ENCODE results near the gene CARS1.

Gene CARS1

DNA sequence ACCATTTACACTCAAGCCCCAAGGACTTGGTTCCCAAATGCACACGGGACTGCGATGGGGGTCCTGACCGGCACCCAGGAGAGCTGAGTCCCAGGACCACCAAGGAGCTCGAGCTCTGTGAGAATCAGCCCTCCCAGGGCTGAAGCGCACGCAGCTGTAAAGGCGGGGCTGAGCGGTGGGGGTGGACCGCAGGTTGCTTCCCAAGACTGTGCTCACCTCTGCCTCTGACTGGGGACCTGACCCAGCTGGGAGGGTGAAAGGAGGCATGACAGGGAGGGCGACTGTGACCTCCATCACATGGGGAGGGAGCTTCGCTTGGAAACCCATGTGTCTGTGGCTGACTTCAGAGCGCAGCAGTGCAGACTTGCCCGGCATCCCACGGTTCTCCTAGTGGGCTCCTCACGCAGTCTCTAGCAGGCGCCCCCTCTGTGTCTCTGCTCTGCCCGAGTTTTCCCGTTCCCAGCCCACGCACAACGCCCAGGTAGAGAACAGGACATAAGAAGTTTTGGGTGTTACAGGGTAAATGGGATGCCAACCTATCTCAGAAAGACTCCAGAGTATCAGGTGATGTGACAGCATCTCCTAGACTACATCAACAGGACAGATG is 49.7 kb downstream of the CARS1 start:
- no peak for DNase-seq (ENCODE audit: low spot score)
- H2AK5ac ChIP-seq (ENCODE audit: low read depth, low read length) = no peak overlapping the region
- H3K4me3 ChIP-seq (ENCODE audit: low read length in 2 of 2) = no peak overlapping the region
- H3K23ac ChIP-seq (ENCODE audit: low read depth, low read length, poor library complexity) = no peak overlapping the region
- H3K36me3 ChIP-seq (replicated peaks in 1 of 2; ENCODE audit: control insufficient read depth in 2 of 2, insufficient read depth in 2 of 2, low read length in 2 of 2) = peaks cover 48 to 85% of the 10 kb centered on the region in 2 donors
- H2BK120ac ChIP-seq (ENCODE audit: low read depth, low read length) = no peak overlapping the region
- H3K4ac ChIP-seq (ENCODE audit: low read length) = no peak overlapping the region
- no peak overlapping the region for H4K91ac ChIP-seq (ENCODE audit: low read depth, low read length, poor library complexity)
- H3K27me3 ChIP-seq (ENCODE audit: control insufficient read depth in 3 of 3, insufficient read depth in 3 of 3, low read depth in 1 of 3, low read length in 3 of 3) = no peaks in the 10 kb centered on the region
- H3K9me3 ChIP-seq (replicated peaks in 1 of 2; ENCODE audit: control insufficient read depth in 2 of 2, insufficient read depth in 1 of 2, low read depth in 1 of 2, low read length in 2 of 2) = peaks cover 0 to 1% of the 10 kb centered on the region in 2 donors
- H3K27ac ChIP-seq (replicated peaks; ENCODE audit: low read length) = no peak overlapping the region
- no peak overlapping the region for H2BK5ac ChIP-seq (ENCODE audit: low read length)
- WGBS, 2 donors (ENCODE audit: extremely low coverage in 2 of 2, insufficient read length in 2 of 2, insufficient replicate concordance in 1 of 2) = no CpG with 5 or more reads among the region's 20 CpGs
- no peaks in the 10 kb centered on the region for H3K4me1 ChIP-seq (ENCODE audit: control insufficient read depth in 2 of 2, insufficient read depth in 1 of 2, low read depth in 1 of 2, low read length in 2 of 2)
- no peak overlapping the region for H2BK15ac ChIP-seq (ENCODE audit: low read length)
- no peak overlapping the region for H3K4me2 ChIP-seq (ENCODE audit: insufficient read depth, low read length, poor library complexity, severe bottlenecking)
- H3K18ac ChIP-seq (ENCODE audit: low read length) = no peak overlapping the region
- no peak overlapping the region for H3K9ac ChIP-seq (ENCODE audit: low read depth, low read length, poor library complexity)
- no peak overlapping the region for H4K8ac ChIP-seq (ENCODE audit: low read depth, low read length)
- no peak overlapping the region for H2AFZ ChIP-seq (ENCODE audit: low read length)
- H2BK12ac ChIP-seq (ENCODE audit: low read length) = no peak overlapping the region
- no peaks in the 10 kb centered on the region for H3K79me1 ChIP-seq (ENCODE audit: low read depth, low read length)
- no peak overlapping the region for H3K14ac ChIP-seq (ENCODE audit: low read length)

DNA sequence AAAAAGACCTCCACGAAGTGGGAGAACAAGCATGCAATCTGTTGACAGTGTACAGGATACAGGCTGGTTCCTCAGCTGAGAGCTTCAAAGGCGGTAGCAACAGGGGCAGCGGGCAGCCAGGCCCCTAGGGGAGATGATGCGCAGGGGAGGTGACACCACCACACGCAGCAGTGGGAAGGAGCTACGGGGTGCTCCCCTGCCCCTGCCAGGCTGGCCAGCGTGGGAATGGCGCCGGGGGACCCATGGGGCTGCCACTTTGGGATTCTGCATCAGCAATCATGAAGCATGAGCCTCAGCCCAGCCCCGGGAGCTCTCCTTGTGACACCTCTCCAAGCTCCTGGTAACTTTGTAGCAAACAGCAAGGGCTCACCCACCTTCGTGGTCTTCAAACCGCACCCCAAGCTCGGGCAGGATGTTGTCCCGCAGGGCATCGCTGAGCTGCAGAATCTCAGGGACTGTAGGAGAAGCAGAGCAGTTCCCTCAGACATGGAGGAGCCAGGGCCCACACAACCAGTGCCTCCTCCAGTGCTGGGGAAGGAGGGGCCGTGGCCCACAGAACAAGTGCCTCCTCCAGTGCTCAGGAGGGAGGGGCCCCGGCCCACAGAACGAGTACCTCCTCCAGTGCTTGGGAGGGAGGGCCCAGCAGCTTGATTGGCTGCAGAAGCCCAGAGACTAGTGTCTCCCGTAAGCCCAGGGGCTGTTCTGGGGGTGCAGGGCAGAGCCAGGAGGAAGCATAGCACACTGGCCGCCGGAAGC is 50.5 kb downstream of the CARS1 start:
- no CpG with 5 or more reads among the region's 21 CpGs for WGBS, 2 donors (ENCODE audit: extremely low coverage in 2 of 2, insufficient read length in 2 of 2, insufficient replicate concordance in 1 of 2)
- Histone ChIP-seq H2BK5ac (ENCODE audit: low read length) (no peak overlapping the region), H3K4me3 (ENCODE audit: low read length in 2 of 2) (no peak overlapping the region), H3K4me1 (ENCODE audit: control insufficient read depth in 2 of 2, insufficient read depth in 1 of 2, low read depth in 1 of 2, low read length in 2 of 2) (no peaks in the 10 kb centered on the region), H3K4me2 (ENCODE audit: insufficient read depth, low read length, poor library complexity, severe bottlenecking) (no peak overlapping the region), H3K14ac (ENCODE audit: low read length) (peak overlapping the region; percentile 71), H2AFZ (ENCODE audit: low read length) (no peak overlapping the region), H2BK12ac (ENCODE audit: low read length) (no peak overlapping the region), H3K9ac (ENCODE audit: low read depth, low read length, poor library complexity) (no peak overlapping the region), H3K79me1 (ENCODE audit: low read depth, low read length) (no peaks in the 10 kb centered on the region), H3K23ac (ENCODE audit: low read depth, low read length, poor library complexity) (peak overlapping the region; percentile 55), H3K4ac (ENCODE audit: low read length) (no peak overlapping the region), H4K91ac (ENCODE audit: low read depth, low read length, poor library complexity) (no peak overlapping the region), H4K8ac (ENCODE audit: low read depth, low read length) (peak overlapping the region; percentile 3), H2BK15ac (ENCODE audit: low read length) (no peak overlapping the region), H3K18ac (ENCODE audit: low read length) (no peak overlapping the region), H2AK5ac (ENCODE audit: low read depth, low read length) (no peak overlapping the region), H2BK120ac (ENCODE audit: low read depth, low read length) (no peak overlapping the region), H3K36me3 (replicated peaks in 1 of 2; ENCODE audit: control insufficient read depth in 2 of 2, insufficient read depth in 2 of 2, low read length in 2 of 2) (peaks cover 44 to 85% of the 10 kb centered on the region in 2 donors), H3K9me3 (replicated peaks in 1 of 2; ENCODE audit: control insufficient read depth in 2 of 2, insufficient read depth in 1 of 2, low read depth in 1 of 2, low read length in 2 of 2) (no peaks in the 10 kb centered on the region), H3K27ac (replicated peaks; ENCODE audit: low read length) (no peak overlapping the region), H3K27me3 (ENCODE audit: control insufficient read depth in 3 of 3, insufficient read depth in 3 of 3, low read depth in 1 of 3, low read length in 3 of 3) (no peaks in the 10 kb centered on the region)
- no peak for DNase-seq (ENCODE audit: low spot score)

GRCh38 chr11:3004481-3004880 is 52.7 kb downstream of the CARS1 start:
- peaks cover 46 to 87% of the 10 kb centered on the region in 2 donors for H3K36me3 ChIP-seq (replicated peaks in 1 of 2; ENCODE audit: control insufficient read depth in 2 of 2, insufficient read depth in 2 of 2, low read length in 2 of 2)
- no peak overlapping the region for H2BK15ac ChIP-seq (ENCODE audit: low read length)
- no peak overlapping the region for H4K91ac ChIP-seq (ENCODE audit: low read depth, low read length, poor library complexity)
- no peak overlapping the region for H2BK12ac ChIP-seq (ENCODE audit: low read length)
- no peaks in the 10 kb centered on the region for H3K9me3 ChIP-seq (replicated peaks in 1 of 2; ENCODE audit: control insufficient read depth in 2 of 2, insufficient read depth in 1 of 2, low read depth in 1 of 2, low read length in 2 of 2)
- H3K4me3 ChIP-seq (ENCODE audit: low read length in 2 of 2) = no peak overlapping the region
- H3K4ac ChIP-seq (ENCODE audit: low read length) = no peak overlapping the region
- DNase-seq (ENCODE audit: low spot score) = no peak
- peaks cover 0 to 11% of the 10 kb centered on the region in 2 donors for H3K4me1 ChIP-seq (ENCODE audit: control insufficient read depth in 2 of 2, insufficient read depth in 1 of 2, low read depth in 1 of 2, low read length in 2 of 2)
- peaks cover 1% of the 10 kb centered on the region for H3K79me1 ChIP-seq (ENCODE audit: low read depth, low read length)
- WGBS, 2 donors (ENCODE audit: extremely low coverage in 2 of 2, insufficient read length in 2 of 2, insufficient replicate concordance in 1 of 2) = no CpG with 5 or more reads among the region's 10 CpGs
- H2BK120ac ChIP-seq (ENCODE audit: low read depth, low read length) = no peak overlapping the region
- H3K14ac ChIP-seq (ENCODE audit: low read length) = no peak overlapping the region
- H3K18ac ChIP-seq (ENCODE audit: low read length) = no peak overlapping the region
- no peak overlapping the region for H2AFZ ChIP-seq (ENCODE audit: low read length)
- H4K8ac ChIP-seq (ENCODE audit: low read depth, low read length) = no peak overlapping the region
- H2AK5ac ChIP-seq (ENCODE audit: low read depth, low read length) = no peak overlapping the region
- H3K23ac ChIP-seq (ENCODE audit: low read depth, low read length, poor library complexity) = no peak overlapping the region
- H3K27ac ChIP-seq (replicated peaks; ENCODE audit: low read length) = no peak overlapping the region
- H3K9ac ChIP-seq (ENCODE audit: low read depth, low read length, poor library complexity) = no peak overlapping the region
- no peak overlapping the region for H2BK5ac ChIP-seq (ENCODE audit: low read length)
- no peak overlapping the region for H3K4me2 ChIP-seq (ENCODE audit: insufficient read depth, low read length, poor library complexity, severe bottlenecking)
- no peaks in the 10 kb centered on the region for H3K27me3 ChIP-seq (ENCODE audit: control insufficient read depth in 3 of 3, insufficient read depth in 3 of 3, low read depth in 1 of 3, low read length in 3 of 3)

- Histone ChIP-seq H3K4me3 (ENCODE audit: low read length in 2 of 2) (no peak overlapping the region), H2BK12ac (ENCODE audit: low read length) (no peak overlapping the region), H3K36me3 (replicated peaks in 1 of 2; ENCODE audit: control insufficient read depth in 2 of 2, insufficient read depth in 2 of 2, low read length in 2 of 2) (peaks cover 43 to 81% of the 10 kb centered on the region in 2 donors), H3K27me3 (ENCODE audit: control insufficient read depth in 3 of 3, insufficient read depth in 3 of 3, low read depth in 1 of 3, low read length in 3 of 3) (no peaks in the 10 kb centered on the region), H2BK120ac (ENCODE audit: low read depth, low read length) (no peak overlapping the region), H3K4me2 (ENCODE audit: insufficient read depth, low read length, poor library complexity, severe bottlenecking) (no peak overlapping the region), H3K27ac (replicated peaks; ENCODE audit: low read length) (no peak overlapping the region), H3K4ac (ENCODE audit: low read length) (no peak overlapping the region), H3K23ac (ENCODE audit: low read depth, low read length, poor library complexity) (no peak overlapping the region), H2BK15ac (ENCODE audit: low read length) (no peak overlapping the region), H3K18ac (ENCODE audit: low read length) (no peak overlapping the region), H2AK5ac (ENCODE audit: low read depth, low read length) (no peak overlapping the region), H3K79me1 (ENCODE audit: low read depth, low read length) (peaks cover 1% of the 10 kb centered on the region), H3K4me1 (ENCODE audit: control insufficient read depth in 2 of 2, insufficient read depth in 1 of 2, low read depth in 1 of 2, low read length in 2 of 2) (peaks cover 0 to 11% of the 10 kb centered on the region in 2 donors), H4K8ac (ENCODE audit: low read depth, low read length) (no peak overlapping the region), H3K9ac (ENCODE audit: low read depth, low read length, poor library complexity) (peak overlapping the region; percentile 38), H3K9me3 (replicated peaks in 1 of 2; ENCODE audit: control insufficient read depth in 2 of 2, insufficient read depth in 1 of 2, low read depth in 1 of 2, low read length in 2 of 2) (no peaks in the 10 kb centered on the region), H2AFZ (ENCODE audit: low read length) (no peak overlapping the region), H2BK5ac (ENCODE audit: low read length) (no peak overlapping the region), H3K14ac (ENCODE audit: low read length) (no peak overlapping the region), H4K91ac (ENCODE audit: low read depth, low read length, poor library complexity) (no peak overlapping the region)
- WGBS, 2 donors (ENCODE audit: extremely low coverage in 2 of 2, insufficient read length in 2 of 2, insufficient replicate concordance in 1 of 2) = no CpG with 5 or more reads among the region's 12 CpGs
- DNase-seq (ENCODE audit: low spot score) = no peak
Observed at GRCh38 chr11:3003396-3004231, 53.6 kb downstream of the CARS1 start.

All from neuronal stem cell (in vitro differentiated cells).